CD4-positive, alpha-beta T cell treated with Interferon alpha-2 for 1 hour (primary cell): ENCODE results near the gene SLC66A2.

Experiments
- DNase-seq, 2 donors: peaks; one replicate each; pipeline ENCODE4 v3.0.0-alpha.2; 2020 to 2022

SLC66A2 gene

DNA sequence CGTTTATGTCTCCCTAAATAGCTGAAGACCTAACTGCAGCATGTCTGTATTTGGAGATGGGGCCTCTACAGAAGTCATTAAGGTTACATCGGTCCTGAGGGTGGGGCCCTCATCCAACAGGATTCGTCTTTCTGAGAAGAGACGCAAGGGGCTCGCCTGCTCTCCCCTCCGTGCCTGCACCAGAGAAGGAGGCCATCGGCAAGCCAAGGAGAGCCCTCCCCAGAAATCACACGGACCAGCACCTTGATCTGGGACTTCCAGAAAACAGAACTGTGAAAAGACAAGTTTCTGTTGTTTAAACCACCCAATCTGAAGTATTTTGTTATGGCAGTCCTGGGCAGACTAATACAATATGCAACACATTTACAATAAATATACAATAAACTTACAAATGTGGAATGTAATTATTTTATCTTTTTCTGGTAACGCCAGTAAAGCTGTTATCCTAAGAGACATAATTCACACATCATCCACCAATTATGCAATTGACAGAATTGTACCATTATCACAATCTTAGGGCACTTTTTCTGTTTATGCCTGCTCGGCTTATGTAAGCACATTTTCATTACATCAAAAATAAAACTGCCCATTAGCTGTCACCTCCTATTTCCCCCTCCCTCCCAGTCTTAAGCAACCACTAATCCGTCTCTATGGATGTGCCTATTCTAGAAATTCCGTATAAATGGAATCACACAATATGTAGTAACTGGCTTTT, 19.1 kb upstream of the SLC66A2 start:
- DNase-seq = no peak

DNA sequence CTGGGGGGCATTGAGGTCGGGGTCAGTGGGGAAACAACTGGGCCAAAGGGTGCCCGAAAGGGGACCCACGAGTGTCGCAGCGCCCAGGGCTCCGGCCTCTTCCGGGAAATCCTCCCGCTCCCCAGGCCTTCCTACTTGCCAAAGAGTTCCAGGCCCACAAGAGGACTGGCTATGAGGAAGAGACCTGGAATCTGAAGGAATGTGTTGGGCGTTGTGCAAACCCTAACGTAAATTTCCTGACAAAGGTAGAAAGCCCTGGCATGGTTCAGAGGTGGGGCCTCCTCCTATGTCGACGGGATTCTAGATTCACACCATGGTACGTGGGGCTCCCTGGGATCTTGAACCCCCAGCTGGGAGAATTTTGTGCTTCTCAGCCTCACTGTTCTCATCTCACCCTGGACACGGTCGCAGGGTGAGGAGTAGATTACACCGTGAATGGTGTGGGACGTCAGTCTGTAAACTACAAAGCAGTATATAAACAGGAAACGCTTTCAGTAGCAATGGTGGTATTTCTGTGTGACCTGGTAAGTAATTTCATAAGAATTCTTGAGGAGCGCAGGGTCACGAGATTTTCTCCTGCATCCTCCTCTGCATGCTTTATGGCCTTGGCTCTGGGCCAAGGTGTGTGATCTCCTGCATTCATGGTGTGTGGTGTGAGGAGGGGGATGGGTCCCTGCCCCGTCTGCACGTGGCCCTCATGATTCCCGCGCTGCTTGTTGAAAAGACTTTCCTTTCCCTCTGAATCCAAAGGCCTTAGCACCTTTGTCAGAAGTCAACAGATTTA, 13.9 kb upstream of the SLC66A2 start:
- DNase-seq = peak in 1 of 2 donors; percentile 33

DNA sequence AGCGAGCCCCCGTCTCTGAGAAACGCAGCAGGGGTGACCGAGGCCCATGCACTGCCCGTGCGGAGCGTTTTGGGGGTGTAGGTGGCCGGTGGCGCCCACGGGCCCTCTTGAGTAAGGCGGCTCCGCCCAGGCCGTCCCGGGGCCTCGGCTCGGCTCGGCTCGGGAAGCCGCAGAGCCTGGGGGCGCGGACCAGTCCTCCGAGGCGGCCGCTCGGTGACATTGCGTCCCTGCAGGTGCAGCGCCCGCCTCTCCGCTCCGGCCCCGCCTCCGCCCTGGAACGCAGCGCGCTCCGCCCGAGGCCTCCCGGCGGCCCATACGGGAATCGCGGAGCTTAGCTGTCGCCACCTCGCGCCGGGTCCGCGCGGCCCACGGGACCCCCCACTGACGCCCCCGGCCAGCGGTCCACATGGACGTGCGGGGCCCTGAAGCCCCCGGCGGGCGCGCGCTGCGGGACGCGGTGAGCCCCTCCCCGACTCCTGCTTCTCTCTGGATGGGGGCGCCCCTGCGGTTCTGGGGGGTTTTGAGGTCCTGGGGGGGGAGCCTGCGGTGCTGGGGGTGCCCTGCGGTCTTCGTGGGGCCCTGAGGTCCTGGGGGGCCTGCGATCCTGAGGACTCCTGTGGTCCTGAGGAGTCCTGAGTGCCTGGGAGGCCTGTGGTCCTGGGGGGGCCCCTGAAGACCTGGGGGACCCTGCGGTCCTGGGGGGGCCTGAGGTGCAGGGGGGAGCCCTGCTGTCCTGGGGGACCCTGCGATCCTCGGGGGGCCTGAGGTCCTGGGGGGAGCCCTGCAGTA, 13.1 kb upstream of the SLC66A2 start, which contains the start of gene HSBP1L1:
HSBP1L1 (plus strand) TSS at position 314 of the 789 bp plus-strand sequence; CDS start at position 407, 93 bp downstream.
- peak; percentile 59 to 74 for DNase-seq

DNA sequence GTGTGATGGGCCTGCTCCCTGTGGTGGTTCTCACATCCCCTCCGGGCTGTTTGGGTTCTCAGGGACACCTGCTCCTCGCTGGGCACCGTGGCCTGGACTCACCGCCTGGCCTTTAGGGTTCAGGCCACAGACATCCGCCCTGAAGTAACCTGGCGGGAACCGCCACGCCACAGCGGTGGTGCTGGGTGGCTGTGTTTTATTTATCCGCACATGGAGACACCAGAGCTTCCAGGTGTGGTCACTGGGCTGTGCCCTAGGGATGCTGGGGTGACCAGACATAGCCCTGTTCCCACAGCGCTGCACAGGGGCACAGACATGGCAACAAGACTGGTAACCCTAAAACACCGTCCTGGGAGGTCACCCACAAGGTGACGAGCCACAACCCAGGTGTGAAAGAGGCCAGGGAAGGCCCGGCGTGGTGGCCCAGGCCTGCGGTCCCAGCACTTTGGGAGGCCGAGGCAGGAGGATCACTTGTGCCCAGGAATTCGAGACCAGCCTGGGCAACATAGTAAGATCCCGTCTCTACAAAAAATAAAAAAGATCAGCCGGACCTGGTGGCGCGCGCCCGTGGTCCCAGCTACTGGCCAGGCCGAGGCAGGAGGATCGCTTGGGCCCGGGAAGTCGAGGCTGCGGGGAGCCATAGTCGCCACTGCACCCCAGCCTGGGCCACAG, 12.3 kb upstream of the SLC66A2 start:
- no peak for DNase-seq

GRCh38 chr18:79962835-79963657, 11.6 kb upstream of the SLC66A2 start:
- DNase-seq = peak in 1 of 2 donors; percentile 75

- no peak for DNase-seq
Observed at GRCh38 chr18:79962311-79962710, 10.9 kb upstream of the SLC66A2 start.

DNA sequence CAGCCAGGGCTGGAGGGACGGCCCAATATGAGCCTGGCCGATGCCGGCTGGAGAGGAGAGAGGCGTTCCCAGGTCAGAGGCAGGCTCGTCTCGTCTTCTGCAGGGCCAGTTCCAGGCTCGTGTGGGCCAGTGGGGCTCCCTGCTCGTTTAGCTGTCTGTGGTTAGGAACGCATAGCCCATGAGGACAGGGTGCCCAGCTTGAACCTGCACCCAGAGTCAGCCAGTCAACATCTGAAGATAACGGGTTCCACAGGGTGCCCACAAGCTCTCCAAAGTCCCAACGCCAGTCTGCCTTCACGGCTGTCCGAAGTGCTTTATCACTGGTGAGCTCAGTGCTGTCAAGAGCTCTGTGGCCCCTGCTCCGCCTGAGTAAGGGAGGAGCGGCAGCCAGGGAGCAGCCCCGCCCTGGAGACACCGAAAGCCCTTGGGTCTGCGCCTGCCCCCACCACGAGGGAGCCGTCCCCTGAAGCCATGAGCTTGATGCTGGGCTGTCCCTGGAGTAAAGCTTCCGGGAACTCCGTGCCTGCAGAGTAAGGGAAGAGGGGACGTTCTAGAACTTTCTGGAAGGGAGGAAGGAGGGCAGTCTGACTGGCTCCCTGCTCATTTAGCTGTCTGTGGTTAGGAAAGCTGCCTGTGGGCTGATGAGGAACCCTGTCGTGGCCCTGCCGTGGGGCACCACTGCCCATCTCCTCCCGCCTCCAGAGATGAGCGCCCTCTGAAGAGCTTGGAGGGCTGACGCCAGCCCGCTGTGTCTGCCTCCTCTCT, 10.3 kb upstream of the SLC66A2 start:
- no peak for DNase-seq

DNA sequence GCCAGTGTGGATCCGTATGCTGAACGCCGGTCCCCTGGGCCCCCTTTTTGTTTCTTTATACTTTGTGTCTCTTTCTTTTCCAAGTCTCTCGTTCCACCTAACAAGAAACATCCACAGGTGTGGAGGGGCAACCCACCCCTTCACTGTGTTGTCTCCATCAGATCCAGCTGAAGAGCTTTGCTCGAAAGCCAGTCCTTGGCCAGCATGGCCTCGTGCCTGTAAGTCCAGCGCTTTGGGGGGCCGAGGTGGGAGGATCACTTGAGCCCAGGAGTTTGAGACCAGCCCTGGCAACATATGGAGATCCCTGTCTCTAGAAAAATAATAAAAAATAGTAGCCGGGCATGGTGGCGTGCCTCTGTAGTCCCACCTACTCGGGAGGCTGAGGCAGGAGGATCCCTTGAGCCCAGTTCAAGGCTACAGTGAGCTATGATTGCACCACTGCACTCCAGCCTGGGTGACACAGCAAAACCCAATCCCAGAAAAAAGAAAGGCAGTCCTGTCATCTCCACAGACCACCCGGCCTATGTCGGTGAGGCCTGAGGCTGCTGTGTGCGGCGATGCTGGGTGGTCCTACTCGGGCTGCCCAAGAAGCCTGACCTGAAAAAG, 9.6 kb upstream of the SLC66A2 start:
- DNase-seq = no peak

DNA sequence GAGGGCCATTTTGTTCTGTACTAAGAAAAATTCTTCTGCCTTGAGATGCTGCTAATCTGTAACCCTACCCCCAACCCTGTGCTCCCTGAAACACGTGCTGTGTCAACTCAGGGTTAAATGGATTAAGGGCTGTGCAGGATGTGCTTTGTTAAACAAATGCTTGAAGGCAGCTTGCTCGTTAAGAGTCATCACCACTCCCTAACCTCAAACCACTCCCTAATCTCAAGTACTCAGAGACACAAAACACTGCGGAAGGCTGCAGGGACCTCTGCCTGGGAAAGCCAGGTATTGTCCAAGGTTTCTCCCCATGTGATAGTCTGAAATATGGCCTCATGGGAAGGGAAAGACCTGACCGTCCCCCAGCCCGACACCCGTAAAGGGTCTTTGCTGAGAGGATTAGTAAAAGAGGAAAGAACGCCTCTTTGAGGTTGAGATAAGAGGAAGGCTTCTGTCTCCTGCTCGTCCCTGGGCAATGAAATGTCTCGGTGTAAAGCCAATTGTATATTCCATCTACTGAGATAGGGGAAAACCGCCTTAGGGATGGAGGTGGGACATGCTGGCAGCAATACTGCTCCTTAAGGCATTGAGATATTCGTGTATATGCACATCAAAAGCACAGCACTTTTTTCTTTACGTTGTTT, 8.8 kb upstream of the SLC66A2 start:
- DNase-seq = peak in 1 of 2 donors; percentile 42

GRCh38 chr18:79958981-79959380, 7.5 kb upstream of the SLC66A2 start:
- DNase-seq = no peak

DNA sequence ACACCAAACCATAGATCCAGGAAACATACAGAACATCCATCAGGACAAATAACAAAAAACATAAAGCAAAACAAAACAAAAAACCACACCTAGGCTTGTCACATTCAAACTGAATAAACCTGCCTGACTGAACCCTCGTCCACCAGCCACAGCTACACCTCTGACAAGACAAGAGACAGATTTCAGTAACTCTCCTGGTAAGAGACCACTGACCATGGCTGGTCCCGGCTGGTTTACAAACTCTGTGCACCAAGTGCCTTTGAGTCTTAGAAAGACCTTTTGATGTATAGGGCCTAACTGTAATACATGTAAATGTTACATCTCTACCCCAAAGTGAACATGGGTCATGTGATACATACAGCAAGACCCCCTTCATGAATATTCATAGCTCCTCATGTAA, 4.8 kb upstream of the SLC66A2 start:
- no peak for DNase-seq

DNA sequence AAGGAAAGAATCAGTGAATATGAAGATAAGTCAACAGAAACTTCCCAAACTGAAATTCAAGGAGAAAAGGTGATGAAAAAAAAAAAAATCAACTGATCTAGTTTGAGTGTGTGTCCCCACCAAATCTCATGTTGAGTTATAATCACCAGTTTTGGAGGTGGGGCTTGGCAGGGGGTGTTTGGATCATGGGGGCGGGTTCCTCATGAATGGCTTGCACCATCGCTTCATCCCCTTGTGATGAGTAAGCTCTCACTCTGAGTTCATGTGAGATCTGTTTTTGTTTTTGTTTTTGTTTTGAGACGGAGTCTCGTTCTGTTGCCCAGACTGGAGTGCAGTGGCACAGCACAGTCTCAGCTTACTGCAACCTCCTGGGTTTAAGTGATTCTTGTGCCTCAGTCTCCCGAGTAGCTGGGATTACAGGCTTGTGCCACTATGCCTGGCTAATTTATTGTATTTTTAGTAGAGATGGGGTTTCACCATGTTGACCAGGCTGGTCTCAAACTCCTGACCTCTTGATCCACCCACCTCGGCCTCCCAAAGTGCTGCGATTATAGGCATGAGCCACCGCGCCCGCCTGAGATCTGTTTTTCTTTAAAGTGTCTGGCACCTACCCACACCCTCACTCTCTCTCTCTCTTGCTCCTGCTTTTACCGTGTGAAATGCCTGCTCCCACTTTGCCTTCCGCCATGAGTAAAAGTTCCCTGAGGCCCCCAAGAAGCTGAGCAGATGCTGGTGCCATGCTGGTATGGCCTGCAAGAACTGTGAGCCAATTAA, 4.0 kb upstream of the SLC66A2 start:
- no peak for DNase-seq

GRCh38 chr18:79954791-79955190, 3.3 kb upstream of the SLC66A2 start:
- no peak for DNase-seq

DNA sequence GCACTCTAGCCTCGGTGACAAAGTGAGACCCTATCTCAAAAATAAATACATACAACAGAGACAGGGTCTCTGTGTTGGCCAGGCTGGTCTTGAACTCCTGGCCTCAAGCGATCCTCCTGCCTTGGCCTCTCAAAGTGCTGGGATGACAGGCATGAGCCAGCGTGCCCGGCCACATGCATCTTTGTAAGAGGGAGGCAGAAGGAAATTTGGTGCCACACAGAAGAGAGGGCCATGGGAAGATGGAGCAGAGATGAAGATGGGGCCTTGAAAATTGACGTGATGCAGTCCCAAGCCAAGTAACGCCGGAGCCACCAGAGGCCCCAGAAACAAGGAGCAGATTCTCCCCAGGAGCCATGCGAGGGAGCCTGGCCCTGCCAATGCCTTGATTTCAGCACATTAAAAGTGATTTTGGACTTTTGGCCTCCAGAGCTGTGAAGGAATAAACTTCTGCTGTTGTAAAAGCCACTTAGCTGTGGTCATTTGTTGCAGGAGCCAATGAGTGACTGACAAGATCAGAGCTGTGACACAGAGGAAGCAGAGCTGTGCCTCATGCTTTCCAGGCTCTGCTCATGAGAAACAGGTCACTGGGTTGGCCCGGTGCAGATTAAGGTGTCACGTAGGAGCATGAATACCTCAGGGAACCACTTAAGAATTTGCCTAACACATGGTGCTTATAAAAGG, 2.7 kb upstream of the SLC66A2 start:
- no peak for DNase-seq

DNA sequence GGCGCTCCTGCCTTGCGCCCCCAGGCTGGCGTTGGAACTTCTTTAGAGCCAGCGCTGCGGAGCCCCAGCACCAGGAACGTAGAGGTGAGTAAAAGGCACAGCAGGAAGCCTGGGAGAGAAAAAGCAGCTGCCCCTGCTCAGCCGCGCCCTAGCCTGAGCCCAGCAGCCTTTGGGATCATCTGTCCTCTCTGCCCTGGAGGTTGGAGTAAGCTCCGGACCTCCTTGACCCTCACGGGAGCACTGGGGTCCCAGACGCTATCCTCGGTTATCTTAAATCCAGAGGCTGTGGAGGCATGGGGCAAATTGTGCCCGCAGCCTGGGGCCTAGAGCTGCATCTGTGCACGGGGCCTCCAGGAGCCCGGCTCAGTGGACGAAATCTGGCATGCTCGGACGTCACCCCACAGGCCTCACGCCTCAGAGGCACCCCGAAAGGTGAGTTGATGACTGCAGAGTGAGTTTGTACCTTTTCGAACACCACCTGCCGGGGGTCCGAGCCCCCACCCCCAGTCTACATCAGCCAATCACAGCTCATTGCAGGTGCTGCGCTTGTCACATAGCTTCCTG, 1.6 kb upstream of the SLC66A2 start:
- no peak for DNase-seq

GRCh38 chr18:79952456-79952995, 1.1 kb upstream of the SLC66A2 start:
- DNase-seq = no peak

- peak in 1 of 2 donors; percentile 37 for DNase-seq
Observed at GRCh38 chr18:79950515-79951341, 725 bp downstream of the SLC66A2 start.
